Aorta (tissue), 5 donors: Measurements from ENCODE around the gene CBX6. TPM values are rescaled to one million over a fixed set of nuclear protein-coding genes. Genes with fewer than 3 reads are reported as not detected.
"Not testable (repeated sequence)": the region's sequence is repeated elsewhere in the genome, so short reads cannot be mapped to it uniquely, and the experiment has no call there.

ENCODE experiments used
- ATAC-seq: fragments of 200-7000 bp; cut with Tn5 transposase; one replicate; pipeline ENCODE4 v1.9.1; 2022; ENCODE audit warnings: moderate library complexity; ENCODE audit not compliant: low FRiP score
- DNase-seq, 2 donors: peaks; one replicate each; pipeline ENCODE4 v3.0.0-alpha.2; 2020
- H3K27ac ChIP-seq, 2 donors: one replicate each; pipeline ENCODE4 v1.5.1; 2013; ENCODE audit warnings: low read length in 2 of 2, mild to moderate bottlenecking in 2 of 2, moderate library complexity in 2 of 2, control low read depth in 1 of 2, inconsistent platforms in 1 of 2, low read depth in 1 of 2
- H3K27me3 ChIP-seq, 2 donors: one replicate each; pipeline ENCODE4 v1.6.1; 2013; ENCODE audit warnings: control low read depth in 1 of 2, low read length in 1 of 2, mild to moderate bottlenecking in 1 of 2, moderate library complexity in 1 of 2; ENCODE audit not compliant: insufficient read depth in 2 of 2, control insufficient read depth in 1 of 2
- H3K36me3 ChIP-seq, 2 donors: one replicate each; pipeline ENCODE4 v1.6.1; 2013; ENCODE audit warnings: control low read depth in 1 of 2, low read length in 1 of 2, mild to moderate bottlenecking in 1 of 2; ENCODE audit not compliant: insufficient read depth in 2 of 2, control insufficient read depth in 1 of 2
- H3K4me1 ChIP-seq, 2 donors: one replicate each; pipeline ENCODE4 v1.6.1; 2013; ENCODE audit warnings: low read length in 2 of 2, control low read depth in 1 of 2, mild to moderate bottlenecking in 1 of 2, moderate library complexity in 1 of 2; ENCODE audit not compliant: insufficient read depth in 2 of 2, control insufficient read depth in 1 of 2
- H3K4me3 ChIP-seq, 2 donors: one replicate each; pipeline ENCODE4 v1.5.1; 2013; ENCODE audit warnings: low read length in 2 of 2, control low read depth in 1 of 2, mild to moderate bottlenecking in 1 of 2
- H3K9me3 ChIP-seq: one replicate; pipeline ENCODE4 v1.6.1; 2013; ENCODE audit warnings: mild to moderate bottlenecking, low read length; ENCODE audit not compliant: control insufficient read depth
- WGBS, 2 donors: extraction: QIAGEN DNeasy Blood & Tissue Kit; methylation state at CpG; one replicate each; pipeline ENCODE4 v1.1.7; 2013; 5-methylcytosine and 5-hydroxymethylcytosine counted together
- intact Hi-C, 2 donors: fragments of 100-400 bp; cut with DNase I; formaldehyde crosslinking; loops; one replicate each; pipeline versions ENCODE4 v1.14.2 to v1.15.0; 2022
- long read RNA-seq, 2 donors: library from polyadenylated mRNA; unstranded; transcript quantifications; one replicate each; pipeline ENCODE4 v2.0.0, GENCODE V29; 2020 to 2021
- polyA plus RNA-seq, 2 donors: library from polyadenylated mRNA; stranded (reverse); fragments of 200-250 nt; gene quantifications; one replicate each; pipeline ENCODE4 v1.2.3, GENCODE V29; 2013
- total RNA-seq, 2 donors: library from RNA; stranded (reverse); fragmentation: NEBNext Ultra II Directional; extraction: Animal tissue kit (Norgen Biotek cat#: 25700); gene quantifications; one replicate each; pipeline ENCODE4 v1.2.1, GENCODE V29; 2021
- donor health status: healthy with polysubstance abuse.
- donor health status: Bipolar disorder and iron deficiency.
- donor health status: DM: no; HTN: no; CAD: no.
- donor health status: DM: no; HTN: no; CAD: no.
- donor health status: DM: yes; HTN: yes; CAD: no.

CBX6 gene
- total RNA-seq: 100 to 1,000 TPM in 1 of 2 donors, 10 to 100 TPM in 1; 97.2 to 104 TPM
- polyA plus RNA-seq: 10 to 100 TPM; 17.5 to 38.9 TPM
- long read RNA-seq, donor 1, partial matches to known transcripts: 0 of 427 reads
- long read RNA-seq, donor 1, other reads (novel, unspliced or antisense): 427 of 427 reads
- long read RNA-seq, donor 2, full-length matches to known transcripts: 11 of 97 reads
- long read RNA-seq, donor 2, partial matches to known transcripts: 1 of 97 reads
- long read RNA-seq, donor 2, other reads (novel, unspliced or antisense): 85 of 97 reads

GRCh38 chr22:38872172-38872830 lies at the start of gene CBX6:
TSS of gene CBX6 (minus strand) at chr22:38872216. CDS start at chr22:38872190, 26 bp downstream.
- Histone ChIP-seq H3K4me1 (no peaks in the 10 kb centered on the region), H3K27me3 (no peaks in the 10 kb centered on the region), H3K36me3 (no peaks in the 10 kb centered on the region), H3K27ac (peak within 1 kb of the TSS; percentile 50 to 92), H3K4me3 (peak within 1 kb of the TSS; percentile 91 to 94), H3K9me3 (no peaks in the 10 kb centered on the region)
- DNase-seq: peak; percentile 97 to 99
- WGBS, 2 donors: 0 to 1% methylated on average over 53 to 73 of the region's 73 CpGs
- intact Hi-C loops: loop anchor here (5.0 to 10.0 kb wide), 4 partner anchors 55 to 442 kb away; partner anchors contain the start of gene RPL3 (in 2 of the 2)
- peak; percentile 92 for ATAC-seq

- H3K27ac ChIP-seq: no peak overlapping the region
- 86 to 89% methylated on average over 4 of the region's 4 CpGs for WGBS, 2 donors
- no peaks in the 10 kb centered on the region for H3K36me3 ChIP-seq
- no peaks in the 10 kb centered on the region for H3K27me3 ChIP-seq
- ATAC-seq: no peak
- H3K4me1 ChIP-seq: no peaks in the 10 kb centered on the region
- no peak for DNase-seq
- no peak overlapping the region for H3K4me3 ChIP-seq
- H3K9me3 ChIP-seq: peaks cover 1% of the 10 kb centered on the region
- intact Hi-C loops: loop anchor here in 1 of 2 donors (5.0 to 10.0 kb wide), 2 partner anchors 40 to 157 kb away; no protein-coding TSS in a partner anchor
These were observed 49.8 kb upstream of the CBX6 start for GRCh38 chr22:38921806-38922205.

GRCh38 chr22:38921120-38921519 lies 49.1 kb upstream of the CBX6 start:
- Histone ChIP-seq H3K4me1 (no peaks in the 10 kb centered on the region), H3K36me3 (no peaks in the 10 kb centered on the region), H3K4me3 (no peak overlapping the region), H3K9me3 (peaks cover 1% of the 10 kb centered on the region), H3K27ac (no peak overlapping the region), H3K27me3 (no peaks in the 10 kb centered on the region)
- ATAC-seq (no peak), DNase-seq (no peak)
- intact Hi-C loops: loop anchor here in 1 of 2 donors (5.0 to 10.0 kb wide), 2 partner anchors 39 to 156 kb away; no protein-coding TSS in a partner anchor
- WGBS, 2 donors: 32 to 42% methylated on average over 6 of the region's 6 CpGs

- no peak overlapping the region for H3K4me3 ChIP-seq
- H3K4me1 ChIP-seq: no peaks in the 10 kb centered on the region
- H3K27me3 ChIP-seq: no peaks in the 10 kb centered on the region
- intact Hi-C loops: loop anchor here in 1 of 2 donors (5.0 to 10.0 kb wide), 2 partner anchors 37 to 155 kb away; no protein-coding TSS in a partner anchor
- H3K9me3 ChIP-seq: peaks cover 1% of the 10 kb centered on the region
- WGBS, 2 donors: 97 to 100% methylated on average over 1 of the region's 1 CpG
- no peak overlapping the region for H3K27ac ChIP-seq
- ATAC-seq: no peak
- no peak for DNase-seq
- no peaks in the 10 kb centered on the region for H3K36me3 ChIP-seq
These were observed 47.7 kb upstream of the CBX6 start for GRCh38 chr22:38919631-38920190.

GRCh38 chr22:38911434-38911833 lies 39.4 kb upstream of the CBX6 start:
- WGBS, 2 donors: 61 to 67% methylated on average over 1 of the region's 1 CpG
- H3K4me1 ChIP-seq: no peaks in the 10 kb centered on the region

GRCh38 chr22:38907767-38908166 lies 35.8 kb upstream of the CBX6 start:
- no peak for DNase-seq
- Histone ChIP-seq H3K27me3 (no peaks in the 10 kb centered on the region), H3K4me3 (no peak overlapping the region), H3K4me1 (no peaks in the 10 kb centered on the region), H3K9me3 (no peaks in the 10 kb centered on the region), H3K27ac (no peak overlapping the region), H3K36me3 (no peaks in the 10 kb centered on the region)
- WGBS, 2 donors: 84 to 87% methylated on average over 2 of the region's 2 CpGs
- intact Hi-C loops: no loop called here
- ATAC-seq: no peak

More at GRCh38 chr22:38911434-38911833, 39.4 kb upstream of the CBX6 start:
- no peaks in the 10 kb centered on the region for H3K27me3 ChIP-seq
- DNase-seq (no peak), ATAC-seq (no peak)
- intact Hi-C loops: no loop called here
- no peaks in the 10 kb centered on the region for H3K36me3 ChIP-seq
- H3K27ac ChIP-seq: no peak overlapping the region
- no peaks in the 10 kb centered on the region for H3K9me3 ChIP-seq
- H3K4me3 ChIP-seq: no peak overlapping the region

- Histone ChIP-seq H3K27ac (no peak overlapping the region), H3K27me3 (no peaks in the 10 kb centered on the region), H3K4me1 (no peaks in the 10 kb centered on the region), H3K36me3 (no peaks in the 10 kb centered on the region), H3K9me3 (no peaks in the 10 kb centered on the region), H3K4me3 (no peak overlapping the region)
- WGBS, 2 donors: 86 to 87% methylated on average over 3 of the region's 3 CpGs
- DNase-seq: no peak
- no peak for ATAC-seq
- intact Hi-C loops: no loop called here
These were observed 34.0 kb upstream of the CBX6 start for GRCh38 chr22:38906052-38906451.

GRCh38 chr22:38904052-38904617 lies 32.1 kb upstream of the CBX6 start:
- DNase-seq, H3K27ac ChIP-seq, H3K9me3 ChIP-seq, H3K36me3 ChIP-seq, H3K27me3 ChIP-seq, ATAC-seq, H3K4me1 ChIP-seq, H3K4me3 ChIP-seq, intact Hi-C loops: not testable (repeated sequence)
- WGBS, 2 donors: 53 to 80% methylated on average over 5 of the region's 5 CpGs
